Gastroesophageal sphincter (tissue), 4 donors: Measurements from ENCODE around the gene LIPC. TPM values are rescaled to one million over a fixed set of nuclear protein-coding genes. Genes with fewer than 3 reads are reported as not detected.

Experiments used
- ATAC-seq: fragments of 150-250 bp; one replicate; pipeline ENCODE4 v1.9.1; 2016; ENCODE audit warnings: mild to moderate bottlenecking, moderate library complexity
- H3K27ac ChIP-seq, 4 donors: fragments of 200-600 bp; sonication (generic) in 3 of 4; 1 replicate in 3 of 4; 2 replicates in 1 of 4; pipeline ENCODE4 v1.5.1; 2016 to 2019
- H3K27me3 ChIP-seq: fragments of 200-600 bp; sonication (generic); one replicate; pipeline ENCODE4 v1.5.1; 2019
- H3K36me3 ChIP-seq, 2 donors: fragments of 200-600 bp; sonication (generic); one replicate each; pipeline ENCODE4 v1.5.1; 2019; ENCODE audit warnings: control low read depth in 1 of 2
- H3K4me1 ChIP-seq, 3 donors: fragments of 200-600 bp; sonication (generic); 1 replicate in 2 of 3; 2 replicates in 1 of 3; pipeline ENCODE4 v1.5.1; 2016 to 2019; ENCODE audit warnings: control low read depth in 2 of 3
- H3K4me3 ChIP-seq, 2 donors: fragments of 200-600 bp; sonication (generic); one replicate each; pipeline ENCODE4 v1.5.1; 2019; ENCODE audit warnings: mild to moderate bottlenecking in 1 of 2, moderate library complexity in 1 of 2
- H3K9me3 ChIP-seq, 3 donors: fragments of 200-600 bp; sonication (generic); one replicate each; pipeline ENCODE4 v1.5.1; 2017 to 2019; ENCODE audit warnings: control low read depth in 2 of 3
- CTCF ChIP-seq, 4 experiments: fragments of 200-600 bp in 2 of 4; fragments of 450-650 bp in 2 of 4; sonication (generic) in 1 of 4; IDR thresholded peaks; one replicate each; pipeline ENCODE4 v1.5.1; 2017 to 2019; ENCODE audit warnings: antibody characterized with exemption in 4 of 4, mild to moderate bottlenecking in 2 of 4, moderate library complexity in 2 of 4
- EP300 ChIP-seq: sonication (generic); formaldehyde crosslinking; IDR thresholded peaks from one replicate; pipeline ENCODE4 v1.6.1; 2017; ENCODE audit warnings: antibody characterized with exemption, mild to moderate bottlenecking
- POLR2A ChIP-seq, 2 donors: fragments of 450-650 bp; IDR thresholded peaks; one replicate each; pipeline ENCODE4 v1.6.1; 2017; ENCODE audit warnings: antibody characterized with exemption in 2 of 2, mild to moderate bottlenecking in 2 of 2, moderate library complexity in 1 of 2
- POLR2AphosphoS5 ChIP-seq: sonication (generic); formaldehyde crosslinking; IDR thresholded peaks from one replicate; pipeline ENCODE4 v1.6.1; 2017; ENCODE audit warnings: antibody characterized with exemption
- WGBS, 2 donors: methylation state at CpG; one replicate each; pipeline ENCODE4 v1.1.5; 2018; ENCODE audit warnings: low coverage in 1 of 2; 5-methylcytosine and 5-hydroxymethylcytosine counted together
- total RNA-seq, 4 donors: library from RNA; depleted of rRNA; stranded (reverse); fragments of >200 nt; gene quantifications; one replicate each; pipeline ENCODE4 v1.1.0, GENCODE V29; 2016

LIPC gene
- total RNA-seq, 4 donors from 2014 or later, result 0.32 to 0.50 TPM; not detected in 2

GRCh38 chr15:58510715-58511598, 79.2 kb downstream of the LIPC start:
- Histone ChIP-seq H3K9me3 (no peaks in the 10 kb centered on the region), H3K27ac (no peak overlapping the region), H3K27me3 (no peaks in the 10 kb centered on the region), H3K4me3 (no peak overlapping the region), H3K36me3 (no peaks in the 10 kb centered on the region), H3K4me1 (no peaks in the 10 kb centered on the region)
- ATAC-seq, result no peak
- no peak for TF ChIP-seq CTCF (IDR thresholded peaks at IDR 0.05)
- no peak for TF ChIP-seq POLR2A (IDR thresholded peaks at IDR 0.05)
- TF ChIP-seq POLR2AphosphoS5, result no peak
- TF ChIP-seq EP300, result no peak
- WGBS, 2 donors, result 61 to 70% methylated on average over 8 of the region's 10 CpGs

GRCh38 chr15:58511599-58511987, 79.8 kb downstream of the LIPC start:
- no peak for TF ChIP-seq CTCF (IDR thresholded peaks at IDR 0.05)
- no peak for TF ChIP-seq POLR2A (IDR thresholded peaks at IDR 0.05)
- no peak for TF ChIP-seq POLR2AphosphoS5
- TF ChIP-seq EP300, result no peak
- H3K4me3 ChIP-seq, result no peak overlapping the region
- no peaks in the 10 kb centered on the region for H3K4me1 ChIP-seq
- no peaks in the 10 kb centered on the region for H3K27me3 ChIP-seq
- no peak overlapping the region for H3K27ac ChIP-seq
- WGBS, 2 donors, result 89% methylated on average over 3 of the region's 3 CpGs
- H3K36me3 ChIP-seq, result no peaks in the 10 kb centered on the region
- no peak for ATAC-seq
- H3K9me3 ChIP-seq, result no peaks in the 10 kb centered on the region

GRCh38 chr15:58512522-58512921, 80.7 kb downstream of the LIPC start:
- Histone ChIP-seq H3K27ac (no peak overlapping the region), H3K27me3 (no peaks in the 10 kb centered on the region), H3K36me3 (no peaks in the 10 kb centered on the region), H3K4me1 (no peaks in the 10 kb centered on the region), H3K9me3 (no peaks in the 10 kb centered on the region), H3K4me3 (no peak overlapping the region)
- WGBS, 2 donors, result 84 to 100% methylated on average over 1 to 8 of the region's 10 CpGs
- ATAC-seq, result no peak
- TF ChIP-seq EP300 (no peak), POLR2AphosphoS5 (no peak), CTCF (IDR thresholded peaks at IDR 0.05) (no peak), POLR2A (IDR thresholded peaks at IDR 0.05) (no peak)

- TF ChIP-seq POLR2A (IDR thresholded peaks at IDR 0.05) (no peak), EP300 (no peak), POLR2AphosphoS5 (no peak), CTCF (IDR thresholded peaks at IDR 0.05) (no peak)
- H3K4me1 ChIP-seq, result no peaks in the 10 kb centered on the region
- H3K27me3 ChIP-seq, result no peaks in the 10 kb centered on the region
- no peak for ATAC-seq
- H3K4me3 ChIP-seq, result no peak overlapping the region
- no peaks in the 10 kb centered on the region for H3K9me3 ChIP-seq
- no peaks in the 10 kb centered on the region for H3K36me3 ChIP-seq
- no peak overlapping the region for H3K27ac ChIP-seq
- 80 to 90% methylated on average over 4 of the region's 4 CpGs for WGBS, 2 donors
These were observed 81.2 kb downstream of the LIPC start for GRCh38 chr15:58513008-58513407.
